GM23338 (cell line): ENCODE results near the gene TBCC.

Experiments
- CREB1 ChIP-seq: fragments of 250-450 bp; sonication (Bioruptor Pico); IDR thresholded peaks from 2 replicates; pipeline ENCODE4 v1.5.0; 2020; ENCODE audit warnings: low read depth, mild to moderate bottlenecking, moderate library complexity
- CTCF ChIP-seq, 2 experiments: fragments of 200-600 bp in 1 of 2; sonication (generic) in 1 of 2; conservative IDR thresholded peaks; 2 replicates each; pipeline versions ENCODE4 v1.5.1 to v1.6.1; 2016 to 2017; ENCODE audit warnings: antibody characterized with exemption in 2 of 2, low read depth in 2 of 2, mild to moderate bottlenecking in 2 of 2, moderate library complexity in 1 of 2
- EZH2phosphoT487 ChIP-seq: fragments of 200-600 bp; sonication (generic); IDR thresholded peaks from one replicate; pipeline ENCODE4 v1.8.1; 2018; ENCODE audit warnings: antibody characterized with exemption; ENCODE audit not compliant: unreplicated experiment
- POLR2AphosphoS5 ChIP-seq: IDR thresholded peaks from 2 replicates; pipeline ENCODE4 v1.6.1; 2016; ENCODE audit warnings: antibody characterized with exemption, low read depth
- ZNF331 ChIP-seq: fragments of 250-450 bp; sonication (Bioruptor Pico); IDR thresholded peaks from 2 replicates; pipeline ENCODE4 v1.5.0; 2020; ENCODE audit warnings: low read depth, mild to moderate bottlenecking, moderate library complexity

DNA sequence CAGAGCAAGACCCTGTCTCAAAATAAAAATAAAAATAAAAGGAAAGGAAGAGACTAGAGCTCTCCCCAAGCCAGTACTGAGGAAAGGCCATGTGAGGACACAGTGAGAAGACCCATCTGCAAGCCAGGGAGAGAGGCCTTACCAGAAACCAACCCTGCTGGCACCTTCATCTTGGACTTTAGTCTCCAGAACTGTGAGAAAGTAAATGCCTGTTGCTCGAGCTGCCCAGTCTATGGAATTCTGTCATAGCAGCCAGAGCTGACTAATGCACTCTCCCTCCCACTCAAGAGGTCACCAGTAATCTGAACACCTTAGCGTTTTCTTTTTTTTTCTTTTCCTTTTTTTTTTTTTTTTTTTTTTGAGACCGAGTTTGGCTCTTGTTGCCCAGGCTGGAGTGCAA lies 16.2 kb downstream of the TBCC start:
- TF ChIP-seq CTCF (conservative IDR thresholded peaks at IDR 0.05; ENCODE audit: low read depth in 2 of 2) (no peak), POLR2AphosphoS5 (no peak), CREB1 (CRISPR knock-in tag) (no peak), EZH2phosphoT487 (no peak), ZNF331 (no peak)
